Endothelial cell of umbilical vein (primary cell): ENCODE measurements around the gene PRKAR1B. TPM values are rescaled to one million over a fixed set of nuclear protein-coding genes. Genes with fewer than 3 reads are reported as not detected.

Source experiments
- BruUV-seq: library from RNA; stranded (reverse); fragments of 400-500 nt; replicated peaks from 2 replicates; lab custom pipeline; 2021; lab: Mats Ljungman, UMichigan
- CTCF ChIA-PET: fragments of 300-600, 350-600 bp; sonication (Branson Sonifier 250); formaldehyde crosslinking; loops from one replicate; lab custom pipeline; 2021; ENCODE audit warnings: antibody characterized with exemption, inconsistent platforms; lab: Charles Lee
- POLR2A ChIA-PET: fragments of 300-600, 350-600 bp; sonication (Branson Sonifier 250); formaldehyde crosslinking; loops from one replicate; lab custom pipeline; 2021; ENCODE audit warnings: antibody characterized with exemption, inconsistent platforms; lab: Charles Lee
- DNase-seq: peaks from one replicate; pipeline ENCODE4 v3.0.0-alpha.2; 2011; ENCODE audit warnings: low read depth, low spot score
- FAIRE-seq: peaks from 2 replicates; lab custom pipeline; 2011; peaks lifted over from hg19 to GRCh38; lab: Jason Lieb, UNC
- H2AFZ ChIP-seq: 2 replicates; pipeline ENCODE4 v1.6.0; 2012; ENCODE audit warnings: low read depth, low read length, control low read depth, inconsistent platforms
- H3K27ac ChIP-seq: 2 replicates; pipeline ENCODE4 v1.5.1; 2011; ENCODE audit warnings: low read depth, mild to moderate bottlenecking, control low read depth, low read length, moderate library complexity; ENCODE audit not compliant: insufficient read depth
- H3K27me3 ChIP-seq, 2 experiments: 2 replicates each; pipeline versions ENCODE4 v1.6.0 to v1.6.1; 2011; ENCODE audit warnings: low read length in 2 of 2, mixed read lengths in 1 of 2; ENCODE audit not compliant: control insufficient read depth in 2 of 2, insufficient read depth in 2 of 2
- H3K36me3 ChIP-seq, 2 experiments: 2 replicates in 1 of 2; 3 replicates in 1 of 2; pipeline ENCODE4 v1.5.1; 2011; ENCODE audit warnings: low read length in 2 of 2, mild to moderate bottlenecking in 1 of 2, moderate library complexity in 1 of 2; ENCODE audit not compliant: control insufficient read depth in 2 of 2, insufficient read depth in 2 of 2; ENCODE audit errors: extremely low read depth in 1 of 2
- H3K4me1 ChIP-seq: 3 replicates; pipeline ENCODE4 v1.5.1; 2011; ENCODE audit warnings: mild to moderate bottlenecking, low read length; ENCODE audit not compliant: control insufficient read depth, insufficient read depth; ENCODE audit errors: extremely low read depth
- H3K4me2 ChIP-seq: 2 replicates; pipeline ENCODE4 v1.6.1; 2011; ENCODE audit warnings: low read length, control low read depth, mixed read lengths; ENCODE audit not compliant: insufficient read depth
- H3K4me3 ChIP-seq, 3 experiments: fragments of 200-600 bp in 1 of 3; sonication (generic), shearing (Covaris generic) in 1 of 3; replicated peaks in 1 of 3; 2 replicates each; pipeline ENCODE4 v1.5.1; 2011 to 2016; ENCODE audit warnings: control low read depth in 3 of 3, low read length in 3 of 3, mild to moderate bottlenecking in 2 of 3, inconsistent platforms in 1 of 3, low read depth in 1 of 3, moderate library complexity in 1 of 3; ENCODE audit not compliant: insufficient read depth in 1 of 3
- H3K79me2 ChIP-seq: 2 replicates; pipeline ENCODE4 v1.6.0; 2012; ENCODE audit warnings: low read length, inconsistent platforms; ENCODE audit not compliant: control insufficient read depth, insufficient read depth
- H3K9ac ChIP-seq: replicated peaks from 2 replicates; pipeline ENCODE3; 2011; ENCODE audit warnings: low read length, control low read depth; ENCODE audit not compliant: insufficient read depth; ENCODE audit errors: extremely low read depth
- H3K9me1 ChIP-seq: replicated peaks from 3 replicates; pipeline ENCODE4 v1.6.0; 2011; ENCODE audit warnings: mild to moderate bottlenecking, low read length; ENCODE audit not compliant: control insufficient read depth, insufficient read depth; ENCODE audit errors: extremely low read depth
- H3K9me3 ChIP-seq: replicated peaks from 2 replicates; pipeline ENCODE4 v1.5.1; 2012; ENCODE audit warnings: low read length, inconsistent platforms; ENCODE audit not compliant: control insufficient read depth, insufficient read depth
- H4K20me1 ChIP-seq: replicated peaks from 2 replicates; pipeline ENCODE3; 2011; ENCODE audit warnings: mild to moderate bottlenecking, low read length; ENCODE audit not compliant: control insufficient read depth, insufficient read depth; ENCODE audit errors: extremely low read depth
- EZH2 ChIP-seq: IDR thresholded peaks from 2 replicates; pipeline ENCODE4 v1.6.1; 2012; ENCODE audit warnings: borderline replicate concordance, low read depth, mild to moderate bottlenecking, moderate library complexity, low read length, inconsistent platforms; ENCODE audit not compliant: severe bottlenecking
- FOS ChIP-seq: IDR thresholded peaks from 2 replicates; pipeline ENCODE4 v1.6.1; 2011; ENCODE audit warnings: mild to moderate bottlenecking, low read length, moderate library complexity, borderline replicate concordance; ENCODE audit not compliant: insufficient read depth
- GATA2 ChIP-seq: IDR thresholded peaks from 2 replicates; pipeline ENCODE4 v1.7.0; 2011; ENCODE audit warnings: low read depth, mild to moderate bottlenecking, moderate library complexity, mixed read lengths, low read length; ENCODE audit not compliant: insufficient read length, insufficient read depth
- JUN ChIP-seq: IDR thresholded peaks from 2 replicates; pipeline ENCODE4 v1.6.1; 2011; ENCODE audit warnings: borderline replicate concordance, low read depth; ENCODE audit not compliant: insufficient read length, insufficient read depth
- MYC ChIP-seq: IDR thresholded peaks from one replicate; pipeline ENCODE4 v1.6.1; 2011; ENCODE audit warnings: mild to moderate bottlenecking, low read depth, low read length
- POLR2A ChIP-seq: IDR thresholded peaks from 2 replicates; pipeline ENCODE4 v1.6.1; 2012; ENCODE audit warnings: low read depth, mild to moderate bottlenecking, control low read depth, low read length
- POLR2AphosphoS5 ChIP-seq: IDR thresholded peaks from 2 replicates; pipeline ENCODE4 v1.6.1; 2012; ENCODE audit warnings: low read depth, mild to moderate bottlenecking, control low read depth, low read length, moderate library complexity; ENCODE audit not compliant: insufficient read depth
- dilution Hi-C: fragments of 300-500 bp; cut with MboI; formaldehyde crosslinking; loops from one replicate; pipeline ENCODE4 v1.15.0; 2019; ENCODE audit warnings: low sequenced_read_pairs; ENCODE audit not compliant: extremely low pct_ligation_motif_present
- intact Hi-C: fragments of 100-400 bp; cut with micrococcal nuclease; formaldehyde crosslinking; loops from one replicate; pipeline ENCODE4 v1.10.0; 2022
- polyA plus RNA-seq, 4 experiments: library from polyadenylated mRNA; depleted of rRNA in 3 of 4; stranded (reverse) in 3 of 4; unstranded in 1 of 4; fragments of >200 nt; gene quantifications; 2 replicates each; pipeline versions ENCODE4 v1.2.1 to v1.2.3, GENCODE V29; 2011 to 2012; ENCODE audit warnings: missing spikeins in 1 of 4
- total RNA-seq: library from RNA; stranded (reverse); gene quantifications from 2 replicates; pipeline ENCODE4 v1.2.3, GENCODE V29; 2021
- TF ChIP-seq, protein P1 (sequence below): IDR thresholded peaks from 2 replicates; pipeline ENCODE4 v1.6.1; 2011; ENCODE audit not compliant: insufficient read depth, insufficient read length

Gene PRKAR1B
- total and polyA plus RNA-seq, 2 donors (not counting 3 experiments of a cell fraction or from before 2014, with no cell fraction given): 15.4 to 29.2 TPM

DNA sequence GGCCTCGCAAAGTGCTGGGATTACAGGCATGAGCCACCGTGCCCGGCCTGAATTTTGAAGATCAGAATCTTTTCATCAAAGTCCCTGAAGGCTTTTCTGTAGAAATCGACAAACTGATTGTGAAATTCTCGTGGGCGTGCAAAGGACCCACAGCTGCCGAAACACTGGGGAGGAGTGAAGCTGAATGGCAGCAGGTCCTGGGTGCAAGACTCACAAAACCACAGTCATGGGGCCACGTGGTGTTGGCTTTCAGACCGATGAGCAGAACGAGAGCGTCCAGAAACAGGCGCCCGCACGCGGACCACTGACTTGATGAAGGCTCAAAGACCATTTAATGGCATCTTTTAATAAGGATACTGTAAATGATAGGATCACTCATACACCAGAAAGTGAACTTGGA, 24.7 kb upstream of the PRKAR1B start:
- no peak overlapping the region for H2AFZ ChIP-seq
- no peak overlapping the region for H3K4me2 ChIP-seq
- peaks cover 4% of the 10 kb centered on the region for H3K4me1 ChIP-seq
- no peak for TF ChIP-seq POLR2AphosphoS5
- TF ChIP-seq JUN: no peak
- TF ChIP-seq EZH2: no peak
- dilution Hi-C loops (no loop called here), intact Hi-C loops (no loop called here)
- no peak overlapping the region for H3K27ac ChIP-seq
- peaks cover 2 to 33% of the 10 kb centered on the region in 2 experiments for H3K36me3 ChIP-seq
- H3K9ac ChIP-seq: no peak overlapping the region
- POLR2A ChIA-PET: no interaction called here
- no peaks in the 10 kb centered on the region for H3K9me1 ChIP-seq
- no TSS peak for BruUV-seq
- H3K4me3 ChIP-seq: no peak overlapping the region
- no peaks in the 10 kb centered on the region for H3K27me3 ChIP-seq
- FAIRE-seq: no peak
- DNase-seq: no peak
- H3K9me3 ChIP-seq: no peaks in the 10 kb centered on the region
- CTCF ChIA-PET: no interaction called here
- no peaks in the 10 kb centered on the region for H4K20me1 ChIP-seq
- H3K79me2 ChIP-seq: peaks cover 7% of the 10 kb centered on the region

DNA sequence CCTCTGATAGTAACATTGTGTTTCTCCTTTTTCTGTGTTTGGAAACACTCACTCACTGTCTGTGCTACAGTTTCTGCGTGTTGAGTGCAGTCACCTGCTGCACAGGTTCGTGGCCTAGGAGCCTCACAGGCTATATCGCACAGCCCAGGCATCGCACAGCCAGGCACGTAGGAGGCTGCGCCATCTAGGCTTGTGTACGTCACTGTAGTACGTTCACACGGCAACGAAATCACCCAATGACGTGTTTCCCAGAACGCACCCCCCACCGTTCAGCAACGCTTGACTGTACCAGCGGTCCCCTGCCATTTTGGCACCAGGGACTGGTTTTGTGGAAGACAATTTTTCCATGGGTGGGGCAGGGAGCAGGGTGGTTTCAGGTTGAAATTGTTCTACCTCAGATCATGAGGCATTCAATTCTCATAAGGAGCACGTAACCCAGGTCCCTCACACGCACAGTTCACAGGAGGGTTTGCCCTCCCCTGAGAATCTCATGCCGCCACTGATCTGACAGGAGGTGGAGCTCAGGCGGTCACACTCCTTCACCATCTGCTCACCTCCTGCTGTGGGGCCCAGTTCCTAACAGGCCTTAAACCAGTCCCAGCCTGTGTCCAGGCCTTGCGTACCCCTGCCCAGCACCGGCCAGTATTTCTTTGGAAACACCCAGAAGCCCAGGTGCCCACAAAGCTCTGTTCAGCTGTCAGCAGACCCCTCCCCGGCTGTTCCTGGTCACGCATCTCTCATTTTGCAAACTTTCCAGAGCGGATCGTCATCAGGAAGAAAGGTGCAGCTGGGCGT, 23.2 kb upstream of the PRKAR1B start:
- intact Hi-C loops (no loop called here), dilution Hi-C loops (no loop called here)
- Histone ChIP-seq H3K4me3 (no peak overlapping the region), H3K9ac (no peak overlapping the region), H3K27me3 (no peaks in the 10 kb centered on the region), H3K9me3 (no peaks in the 10 kb centered on the region), H3K4me1 (peaks cover 4% of the 10 kb centered on the region), H2AFZ (no peak overlapping the region), H3K79me2 (peaks cover 10% of the 10 kb centered on the region), H3K36me3 (peaks cover 2 to 25% of the 10 kb centered on the region in 2 experiments), H4K20me1 (no peaks in the 10 kb centered on the region), H3K27ac (no peak overlapping the region), H3K4me2 (no peak overlapping the region), H3K9me1 (no peaks in the 10 kb centered on the region)
- POLR2A ChIA-PET: no interaction called here
- no peak for DNase-seq
- no peak for TF ChIP-seq MYC
- TF ChIP-seq, protein P1, sequence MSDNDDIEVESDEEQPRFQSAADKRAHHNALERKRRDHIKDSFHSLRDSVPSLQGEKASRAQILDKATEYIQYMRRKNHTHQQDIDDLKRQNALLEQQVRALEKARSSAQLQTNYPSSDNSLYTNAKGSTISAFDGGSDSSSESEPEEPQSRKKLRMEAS: no peak
- no peak for TF ChIP-seq FOS
- TF ChIP-seq GATA2: no peak
- TF ChIP-seq EZH2: no peak
- TF ChIP-seq JUN: no peak
- no peak for TF ChIP-seq POLR2AphosphoS5
- TF ChIP-seq POLR2A: no peak
- no TSS peak for BruUV-seq
- no peak for FAIRE-seq
- CTCF ChIA-PET: no interaction called here
